Amniotic epithelial cell (primary cell): Measurements from ENCODE around the gene SHISA9.

Source experiments
- DNase-seq: peaks from one replicate; pipeline ENCODE4 v3.0.0-alpha.2; 2010; ENCODE audit warnings: low read depth

Gene SHISA9

GRCh38 chr16:13270602-13271001 lies 369.2 kb downstream of the SHISA9 start:
- DNase-seq, result no peak

GRCh38 chr16:13289515-13289914 lies 388.1 kb downstream of the SHISA9 start:
- no peak for DNase-seq
